Endothelial cell of umbilical vein (primary cell): ENCODE results near the gene NFIL3. TPM values are rescaled to one million over a fixed set of nuclear protein-coding genes. Genes with fewer than 3 reads are reported as not detected.

Experiments
- BruUV-seq: library from RNA; stranded (reverse); fragments of 400-500 nt; replicated peaks from 2 replicates; lab custom pipeline; 2021; lab: Mats Ljungman, UMichigan
- CTCF ChIA-PET: fragments of 300-600, 350-600 bp; sonication (Branson Sonifier 250); formaldehyde crosslinking; loops from one replicate; lab custom pipeline; 2021; ENCODE audit warnings: antibody characterized with exemption, inconsistent platforms; lab: Charles Lee
- POLR2A ChIA-PET: fragments of 300-600, 350-600 bp; sonication (Branson Sonifier 250); formaldehyde crosslinking; loops from one replicate; lab custom pipeline; 2021; ENCODE audit warnings: antibody characterized with exemption, inconsistent platforms; lab: Charles Lee
- DNase-seq: peaks from one replicate; pipeline ENCODE4 v3.0.0-alpha.2; 2011; ENCODE audit warnings: low read depth, low spot score
- FAIRE-seq: peaks from 2 replicates; lab custom pipeline; 2011; peaks lifted over from hg19 to GRCh38; lab: Jason Lieb, UNC
- H2AFZ ChIP-seq: 2 replicates; pipeline ENCODE4 v1.6.0; 2012; ENCODE audit warnings: low read depth, low read length, control low read depth, inconsistent platforms
- H3K27ac ChIP-seq: 2 replicates; pipeline ENCODE4 v1.5.1; 2011; ENCODE audit warnings: low read depth, mild to moderate bottlenecking, control low read depth, low read length, moderate library complexity; ENCODE audit not compliant: insufficient read depth
- H3K27me3 ChIP-seq, 2 experiments: 2 replicates each; pipeline versions ENCODE4 v1.6.0 to v1.6.1; 2011; ENCODE audit warnings: low read length in 2 of 2, mixed read lengths in 1 of 2; ENCODE audit not compliant: control insufficient read depth in 2 of 2, insufficient read depth in 2 of 2
- H3K36me3 ChIP-seq, 2 experiments: 2 replicates in 1 of 2; 3 replicates in 1 of 2; pipeline ENCODE4 v1.5.1; 2011; ENCODE audit warnings: low read length in 2 of 2, mild to moderate bottlenecking in 1 of 2, moderate library complexity in 1 of 2; ENCODE audit not compliant: control insufficient read depth in 2 of 2, insufficient read depth in 2 of 2; ENCODE audit errors: extremely low read depth in 1 of 2
- H3K4me1 ChIP-seq: 3 replicates; pipeline ENCODE4 v1.5.1; 2011; ENCODE audit warnings: mild to moderate bottlenecking, low read length; ENCODE audit not compliant: control insufficient read depth, insufficient read depth; ENCODE audit errors: extremely low read depth
- H3K4me2 ChIP-seq: 2 replicates; pipeline ENCODE4 v1.6.1; 2011; ENCODE audit warnings: low read length, control low read depth, mixed read lengths; ENCODE audit not compliant: insufficient read depth
- H3K4me3 ChIP-seq, 3 experiments: fragments of 200-600 bp in 1 of 3; sonication (generic), shearing (Covaris generic) in 1 of 3; replicated peaks in 1 of 3; 2 replicates each; pipeline ENCODE4 v1.5.1; 2011 to 2016; ENCODE audit warnings: control low read depth in 3 of 3, low read length in 3 of 3, mild to moderate bottlenecking in 2 of 3, inconsistent platforms in 1 of 3, low read depth in 1 of 3, moderate library complexity in 1 of 3; ENCODE audit not compliant: insufficient read depth in 1 of 3
- H3K79me2 ChIP-seq: 2 replicates; pipeline ENCODE4 v1.6.0; 2012; ENCODE audit warnings: low read length, inconsistent platforms; ENCODE audit not compliant: control insufficient read depth, insufficient read depth
- H3K9ac ChIP-seq: replicated peaks from 2 replicates; pipeline ENCODE3; 2011; ENCODE audit warnings: low read length, control low read depth; ENCODE audit not compliant: insufficient read depth; ENCODE audit errors: extremely low read depth
- H3K9me1 ChIP-seq: replicated peaks from 3 replicates; pipeline ENCODE4 v1.6.0; 2011; ENCODE audit warnings: mild to moderate bottlenecking, low read length; ENCODE audit not compliant: control insufficient read depth, insufficient read depth; ENCODE audit errors: extremely low read depth
- H3K9me3 ChIP-seq: replicated peaks from 2 replicates; pipeline ENCODE4 v1.5.1; 2012; ENCODE audit warnings: low read length, inconsistent platforms; ENCODE audit not compliant: control insufficient read depth, insufficient read depth
- H4K20me1 ChIP-seq: replicated peaks from 2 replicates; pipeline ENCODE3; 2011; ENCODE audit warnings: mild to moderate bottlenecking, low read length; ENCODE audit not compliant: control insufficient read depth, insufficient read depth; ENCODE audit errors: extremely low read depth
- CTCF ChIP-seq, 2 donors: IDR thresholded peaks; 1 replicate in 1 of 2; 2 replicates in 1 of 2; pipeline ENCODE4 v1.5.1; 2011; ENCODE audit warnings: low read length in 2 of 2, mild to moderate bottlenecking in 2 of 2, moderate library complexity in 2 of 2, control low read depth in 1 of 2, inconsistent platforms in 1 of 2, low read depth in 1 of 2; ENCODE audit not compliant: insufficient read depth in 1 of 2; ENCODE audit errors: extremely low read depth in 1 of 2
- EZH2 ChIP-seq: IDR thresholded peaks from 2 replicates; pipeline ENCODE4 v1.6.1; 2012; ENCODE audit warnings: borderline replicate concordance, low read depth, mild to moderate bottlenecking, moderate library complexity, low read length, inconsistent platforms; ENCODE audit not compliant: severe bottlenecking
- FOS ChIP-seq: IDR thresholded peaks from 2 replicates; pipeline ENCODE4 v1.6.1; 2011; ENCODE audit warnings: mild to moderate bottlenecking, low read length, moderate library complexity, borderline replicate concordance; ENCODE audit not compliant: insufficient read depth
- GATA2 ChIP-seq: IDR thresholded peaks from 2 replicates; pipeline ENCODE4 v1.7.0; 2011; ENCODE audit warnings: low read depth, mild to moderate bottlenecking, moderate library complexity, mixed read lengths, low read length; ENCODE audit not compliant: insufficient read length, insufficient read depth
- JUN ChIP-seq: IDR thresholded peaks from 2 replicates; pipeline ENCODE4 v1.6.1; 2011; ENCODE audit warnings: borderline replicate concordance, low read depth; ENCODE audit not compliant: insufficient read length, insufficient read depth
- MYC ChIP-seq: IDR thresholded peaks from one replicate; pipeline ENCODE4 v1.6.1; 2011; ENCODE audit warnings: mild to moderate bottlenecking, low read depth, low read length
- POLR2A ChIP-seq: IDR thresholded peaks from 2 replicates; pipeline ENCODE4 v1.6.1; 2012; ENCODE audit warnings: low read depth, mild to moderate bottlenecking, control low read depth, low read length
- POLR2AphosphoS5 ChIP-seq: IDR thresholded peaks from 2 replicates; pipeline ENCODE4 v1.6.1; 2012; ENCODE audit warnings: low read depth, mild to moderate bottlenecking, control low read depth, low read length, moderate library complexity; ENCODE audit not compliant: insufficient read depth
- dilution Hi-C: fragments of 300-500 bp; cut with MboI; formaldehyde crosslinking; loops from one replicate; pipeline ENCODE4 v1.15.0; 2019; ENCODE audit warnings: low sequenced_read_pairs; ENCODE audit not compliant: extremely low pct_ligation_motif_present
- intact Hi-C: fragments of 100-400 bp; cut with micrococcal nuclease; formaldehyde crosslinking; loops from one replicate; pipeline ENCODE4 v1.10.0; 2022
- polyA plus RNA-seq, 4 experiments: library from polyadenylated mRNA; depleted of rRNA in 3 of 4; stranded (reverse) in 3 of 4; unstranded in 1 of 4; fragments of >200 nt; gene quantifications; 2 replicates each; pipeline versions ENCODE4 v1.2.1 to v1.2.3, GENCODE V29; 2011 to 2012; ENCODE audit warnings: missing spikeins in 1 of 4
- total RNA-seq: library from RNA; stranded (reverse); gene quantifications from 2 replicates; pipeline ENCODE4 v1.2.3, GENCODE V29; 2021
- TF ChIP-seq, protein P1 (sequence below): IDR thresholded peaks from 2 replicates; pipeline ENCODE4 v1.6.1; 2011; ENCODE audit not compliant: insufficient read depth, insufficient read length

NFIL3 gene
- total and polyA plus RNA-seq, 2 donors (not counting 3 experiments of a cell fraction or from before 2014, with no cell fraction given) = 2.9 to 10.5 TPM

DNA sequence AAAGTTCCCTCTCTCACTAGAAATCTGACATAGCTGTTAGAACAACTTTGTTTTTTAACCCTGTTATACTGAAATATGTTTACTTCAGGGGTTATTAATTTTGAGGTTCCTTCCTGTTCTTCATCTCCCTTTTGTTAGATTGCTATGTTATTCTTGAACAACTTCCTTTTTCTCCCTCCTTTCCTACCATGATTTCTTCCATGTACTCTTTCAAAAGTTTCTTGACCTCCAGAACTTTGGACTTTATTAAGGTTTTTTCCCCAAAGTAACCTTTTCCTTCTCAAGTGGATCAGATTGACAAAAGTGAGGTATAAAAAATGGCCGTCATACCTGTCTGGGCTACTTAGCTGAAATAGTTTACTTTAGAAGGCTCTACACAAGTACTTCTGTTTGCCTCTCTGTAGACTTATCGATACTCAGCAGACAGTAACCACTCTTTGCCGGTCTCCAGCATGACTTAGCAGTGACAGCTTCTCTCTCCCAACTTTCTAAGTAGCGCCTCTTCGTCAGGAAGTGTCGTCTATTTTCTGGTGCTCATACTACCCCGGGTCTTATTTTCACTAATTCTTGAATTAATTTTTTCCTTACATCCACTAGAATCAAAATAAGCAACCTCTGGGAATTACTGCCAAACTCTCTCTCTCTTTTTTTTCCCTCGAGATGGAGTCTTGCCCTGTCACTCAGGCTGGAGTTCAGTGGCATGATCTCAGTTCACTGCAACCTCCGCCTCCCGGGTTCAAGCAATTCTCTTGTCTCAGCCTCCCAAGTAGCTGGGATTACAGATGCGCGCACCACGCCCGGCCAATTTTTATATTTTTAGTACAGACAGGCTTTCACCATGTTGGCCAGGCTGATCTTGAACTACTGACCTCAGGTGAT lies 19.7 kb downstream of the NFIL3 start:
- CTCF ChIA-PET = interaction anchor here (0.6 kb wide), 1 partner anchor 18 kb away, joined by 3 read pairs; no protein-coding TSS in a partner anchor
- no peak overlapping the region for H2AFZ ChIP-seq

More for the DNA sequence above, 19.7 kb downstream of the NFIL3 start:
- Histone ChIP-seq H3K9me1 (no peaks in the 10 kb centered on the region), H3K36me3 (no peaks in the 10 kb centered on the region), H3K27me3 (no peaks in the 10 kb centered on the region), H3K27ac (no peak overlapping the region), H3K4me1 (no peaks in the 10 kb centered on the region), H3K4me2 (no peak overlapping the region), H3K4me3 (no peak overlapping the region), H3K9me3 (no peaks in the 10 kb centered on the region), H3K79me2 (no peaks in the 10 kb centered on the region), H4K20me1 (no peaks in the 10 kb centered on the region), H3K9ac (no peak overlapping the region)
- intact Hi-C loops = no loop called here
- DNase-seq (no peak), FAIRE-seq (no peak)
- TF ChIP-seq MYC = no peak
- no peak for TF ChIP-seq EZH2
- no peak for TF ChIP-seq POLR2A
- no peak for TF ChIP-seq JUN
- no peak for TF ChIP-seq POLR2AphosphoS5
- TF ChIP-seq, protein P1, sequence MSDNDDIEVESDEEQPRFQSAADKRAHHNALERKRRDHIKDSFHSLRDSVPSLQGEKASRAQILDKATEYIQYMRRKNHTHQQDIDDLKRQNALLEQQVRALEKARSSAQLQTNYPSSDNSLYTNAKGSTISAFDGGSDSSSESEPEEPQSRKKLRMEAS = no peak
- TF ChIP-seq CTCF (IDR thresholded peaks at IDR 0.05; ENCODE audit: extremely low read depth in 1 of 2, insufficient read depth in 1 of 2, low read depth in 1 of 2, low read length in 2 of 2) = no peak
- no peak for TF ChIP-seq FOS
- no peak for TF ChIP-seq GATA2
- POLR2A ChIA-PET = no interaction called here
- BruUV-seq = no TSS peak
- dilution Hi-C loops = no loop called here
